Stimulated activated CD8-positive, alpha-beta memory T cell treated with anti-CD3 and anti-CD28 coated beads, Interleukin-7, amount 100 ng/mL, for 4 hours (primary cell): ENCODE results near the gene SUCNR1.
"Not testable (repeated sequence)": the region's sequence is repeated elsewhere in the genome, so short reads cannot be mapped to it uniquely, and the experiment has no call there.

Experiments used
- DNase-seq, 2 donors: peaks; one replicate each; pipeline ENCODE4 v3.0.0-alpha.2; 2020; ENCODE audit warnings: low read depth in 2 of 2

The SUCNR1 gene, protein sequence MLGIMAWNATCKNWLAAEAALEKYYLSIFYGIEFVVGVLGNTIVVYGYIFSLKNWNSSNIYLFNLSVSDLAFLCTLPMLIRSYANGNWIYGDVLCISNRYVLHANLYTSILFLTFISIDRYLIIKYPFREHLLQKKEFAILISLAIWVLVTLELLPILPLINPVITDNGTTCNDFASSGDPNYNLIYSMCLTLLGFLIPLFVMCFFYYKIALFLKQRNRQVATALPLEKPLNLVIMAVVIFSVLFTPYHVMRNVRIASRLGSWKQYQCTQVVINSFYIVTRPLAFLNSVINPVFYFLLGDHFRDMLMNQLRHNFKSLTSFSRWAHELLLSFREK

DNA sequence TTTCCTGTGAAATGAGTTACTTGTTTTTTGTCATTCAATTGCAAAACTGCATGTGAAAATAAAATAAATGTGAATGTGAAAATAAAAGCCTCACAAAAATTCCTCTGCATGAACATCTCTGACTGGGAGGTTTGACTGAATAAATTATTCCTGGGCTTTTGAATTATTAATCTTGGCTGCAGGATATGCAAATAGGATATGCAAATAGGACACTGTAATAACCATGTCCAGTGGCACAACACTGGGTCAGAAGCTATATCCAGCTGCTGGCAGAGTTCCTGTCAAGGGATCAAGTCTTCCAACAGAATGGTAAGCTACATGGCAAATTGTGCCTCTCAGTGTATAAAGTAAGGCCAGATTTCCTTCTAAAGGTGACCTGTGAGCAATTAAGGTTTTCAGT lies at the start of gene SUCNR1:
SUCNR1 (plus strand) TSS at position 246 of the 400 bp plus-strand sequence. CDS start 6,250 bp downstream, outside the sequence.
- no peak for DNase-seq

DNA sequence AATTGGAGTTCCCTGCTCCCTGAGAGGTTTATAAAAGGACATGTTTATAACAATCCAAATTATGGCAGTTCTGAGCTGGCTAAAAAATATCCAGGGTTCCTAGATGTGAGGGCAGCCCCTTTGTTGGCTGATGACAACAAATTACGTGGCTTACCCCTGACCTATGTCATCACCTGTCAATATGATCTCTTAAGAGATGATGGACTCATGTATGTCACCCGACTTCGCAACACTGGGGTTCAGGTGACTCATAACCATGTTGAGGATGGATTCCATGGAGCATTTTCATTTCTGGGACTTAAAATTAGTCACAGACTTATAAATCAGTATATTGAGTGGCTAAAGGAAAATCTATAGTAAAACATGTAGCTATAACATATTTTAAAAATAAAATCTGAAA lies 45.6 kb upstream of the SUCNR1 start:
- DNase-seq: no peak

DNA sequence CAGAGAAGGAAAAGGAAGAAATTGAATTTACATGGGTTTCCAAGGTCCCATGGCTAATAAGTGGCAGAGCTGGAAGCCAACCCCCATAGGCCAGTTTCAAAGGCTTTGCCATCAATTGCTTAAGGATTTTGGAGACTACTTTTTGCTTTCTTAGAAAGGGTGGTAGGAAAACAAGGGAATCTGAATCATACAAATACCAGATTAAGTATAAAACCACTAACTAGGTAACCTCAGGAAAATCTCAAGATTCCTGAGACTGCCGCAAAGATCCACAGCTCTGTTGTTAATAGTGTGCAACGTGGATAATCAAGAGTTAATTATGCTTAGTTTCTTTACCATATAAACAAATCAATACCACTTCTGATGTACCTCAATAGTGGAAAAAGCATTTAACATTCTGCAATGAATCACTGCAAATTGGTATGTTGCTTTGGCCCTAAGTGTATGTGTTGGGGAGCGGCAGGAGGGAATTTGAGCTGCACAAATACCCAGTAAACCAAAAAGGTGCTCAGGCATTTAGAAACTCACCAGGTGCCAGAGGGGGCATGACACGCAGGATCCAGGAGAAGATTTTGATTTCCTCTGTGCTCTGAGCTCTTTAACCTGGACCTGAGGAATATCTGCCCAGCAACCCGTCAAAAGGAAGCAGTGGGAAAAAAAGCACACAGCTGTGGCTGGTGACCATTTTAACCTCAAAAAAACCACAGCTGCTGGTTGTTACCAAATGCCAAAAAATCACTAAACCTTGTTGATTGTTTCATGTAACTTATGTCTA lies 37.5 kb upstream of the SUCNR1 start:
- DNase-seq: no peak

DNA sequence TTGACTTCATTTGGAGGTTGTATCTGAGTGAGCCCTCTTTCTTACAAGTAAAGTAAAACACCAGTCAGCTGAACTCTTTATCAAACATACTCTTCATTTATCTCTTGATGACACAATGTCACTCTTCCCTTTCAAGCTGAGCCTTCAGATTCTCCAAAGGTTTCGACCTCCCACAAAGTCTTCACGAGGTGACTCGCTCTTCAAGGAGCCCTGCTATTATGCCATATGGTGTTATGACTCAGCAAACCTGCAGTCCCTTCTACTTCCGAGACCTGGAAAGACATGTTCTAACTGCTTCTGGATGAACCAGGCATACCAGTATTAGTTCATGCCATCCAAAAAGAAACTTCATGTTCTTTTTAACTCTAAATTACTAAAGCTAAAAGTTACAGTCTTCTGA lies 36.4 kb upstream of the SUCNR1 start:
- DNase-seq: no peak

DNA sequence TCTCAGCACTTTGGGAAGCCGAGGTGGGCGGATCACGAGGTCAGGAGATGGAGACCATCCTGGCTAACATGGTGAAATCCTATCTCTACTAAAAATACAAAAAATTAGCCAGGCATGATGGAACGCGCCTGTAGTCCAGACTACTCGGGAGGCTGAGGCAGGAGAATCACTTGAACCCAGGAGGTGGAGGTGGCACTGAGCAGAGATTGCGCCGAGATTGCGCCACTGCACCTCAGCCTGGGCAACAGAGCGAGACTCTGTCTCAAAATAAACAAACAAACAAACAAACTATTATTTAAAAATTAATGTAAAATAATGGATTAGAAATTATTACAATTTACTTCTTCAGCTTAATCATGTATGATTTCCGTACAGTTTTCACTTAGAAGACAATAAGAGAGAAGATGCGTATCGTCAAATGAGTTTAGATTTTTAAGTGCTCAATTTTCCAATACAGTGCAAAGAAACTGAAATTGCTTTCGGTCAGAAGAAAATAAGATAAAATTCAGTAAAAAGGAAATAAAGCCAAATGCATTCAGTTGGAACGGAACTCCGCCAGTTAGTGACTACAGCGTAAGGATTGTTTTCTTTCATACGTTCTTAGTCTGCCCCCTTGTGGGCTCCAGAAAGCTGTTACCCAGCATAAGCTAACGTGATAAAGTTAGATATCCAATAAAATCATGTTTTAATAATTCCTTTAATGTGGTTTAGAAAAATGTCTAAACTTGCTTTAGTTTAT lies 34.7 kb upstream of the SUCNR1 start:
- DNase-seq: peak in 1 of 2 donors; percentile 1

DNA sequence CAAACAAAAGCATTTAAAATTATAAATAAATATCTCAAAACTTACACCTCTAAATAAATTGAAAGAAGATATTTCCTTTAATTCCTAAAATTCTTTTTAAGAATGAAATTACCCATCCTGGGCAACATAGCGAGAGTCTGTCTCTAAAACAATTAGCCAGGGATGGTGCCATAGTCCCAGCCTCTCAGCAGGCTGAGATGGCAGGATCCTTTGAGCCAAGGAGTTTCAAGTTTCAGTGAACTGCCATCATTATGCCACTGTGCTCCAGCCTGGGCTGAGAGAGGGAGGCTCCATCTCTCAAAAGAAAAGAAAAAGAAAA lies 34.2 kb upstream of the SUCNR1 start:
- no peak for DNase-seq

DNA sequence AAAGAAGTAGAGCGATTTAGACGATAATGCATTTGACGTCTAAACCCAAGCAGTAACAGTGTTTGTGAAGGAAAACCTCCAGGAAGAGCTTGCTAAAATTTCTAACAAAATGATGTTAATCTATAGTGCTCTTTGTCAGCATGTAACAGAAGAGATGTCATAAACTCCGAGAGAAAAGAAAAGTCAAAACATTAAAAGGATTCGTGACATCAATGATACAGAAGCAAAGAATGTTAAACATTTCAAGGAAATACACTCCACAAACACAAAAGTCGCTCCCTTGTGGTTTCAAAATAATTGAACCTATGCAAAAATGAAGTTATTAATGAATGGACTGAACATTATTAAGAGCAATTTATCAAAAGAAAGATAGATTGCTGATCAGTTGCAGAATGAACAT lies 31.6 kb upstream of the SUCNR1 start:
- no peak for DNase-seq

DNA sequence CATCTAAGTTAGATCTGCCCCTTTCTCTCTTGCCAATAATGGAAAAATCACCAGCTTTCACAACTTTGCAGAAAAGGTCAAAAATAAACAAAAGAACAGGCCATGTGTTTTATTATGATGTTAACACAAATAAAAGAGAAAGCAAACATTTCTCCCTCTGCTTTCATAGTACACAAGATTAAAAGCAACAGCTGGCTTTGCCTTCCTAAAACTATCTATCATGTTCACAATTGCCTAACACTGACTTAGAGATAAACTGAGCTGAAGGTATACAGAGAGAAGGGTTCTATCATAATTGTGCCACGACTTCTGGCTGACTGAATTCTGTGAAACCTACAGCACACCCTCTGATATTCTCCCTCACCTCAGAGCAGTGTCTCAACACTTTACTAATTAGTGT lies 30.2 kb upstream of the SUCNR1 start:
- DNase-seq: no peak

DNA sequence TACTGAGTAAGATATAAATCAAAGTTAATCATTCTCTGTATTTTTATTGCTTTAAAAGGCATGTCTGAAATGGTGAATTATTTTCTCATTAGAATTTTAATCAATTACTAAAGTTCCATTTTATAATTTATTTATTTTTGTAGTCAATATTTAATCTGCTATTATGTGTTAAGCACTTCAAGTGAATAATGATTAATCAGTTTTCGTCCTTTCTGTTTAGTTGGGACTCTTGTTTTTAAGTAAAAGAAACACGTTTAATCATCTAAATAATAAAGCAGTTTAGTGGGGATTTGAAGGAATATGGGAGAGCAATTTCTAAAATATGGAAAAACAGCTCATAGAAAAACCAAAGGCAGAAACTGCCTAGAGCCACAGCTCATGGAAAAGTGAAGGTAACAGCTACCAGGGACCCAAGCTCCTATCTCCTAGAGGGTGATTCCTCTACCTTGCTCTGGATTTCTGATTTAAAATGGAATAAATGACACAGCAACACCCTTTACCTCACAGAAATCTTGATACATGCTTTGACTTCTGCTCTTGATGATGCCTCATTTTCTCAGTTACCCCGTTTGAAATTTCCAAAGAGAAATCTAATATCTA lies 28.0 kb upstream of the SUCNR1 start:
- no peak for DNase-seq

DNA sequence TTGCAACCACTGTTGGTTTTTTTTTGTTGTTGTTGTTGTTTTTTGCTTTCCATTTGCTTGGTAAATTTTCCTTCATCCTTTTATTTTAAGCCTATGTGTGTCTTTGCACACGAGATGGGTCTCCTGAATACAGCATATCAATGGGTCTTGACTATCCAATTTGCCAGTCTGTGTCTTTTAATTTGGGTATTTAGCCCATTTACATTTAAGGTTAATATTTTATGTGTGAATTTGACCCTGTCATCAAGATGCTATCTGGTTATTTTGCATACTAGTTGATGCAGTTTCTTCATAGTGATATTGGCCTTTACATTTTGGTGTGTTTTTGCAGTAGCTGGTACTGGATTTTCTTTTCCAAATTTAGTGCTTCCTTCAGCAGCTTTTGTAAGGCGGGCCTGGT lies 23.4 kb upstream of the SUCNR1 start:
- not testable (repeated sequence) for DNase-seq

DNA sequence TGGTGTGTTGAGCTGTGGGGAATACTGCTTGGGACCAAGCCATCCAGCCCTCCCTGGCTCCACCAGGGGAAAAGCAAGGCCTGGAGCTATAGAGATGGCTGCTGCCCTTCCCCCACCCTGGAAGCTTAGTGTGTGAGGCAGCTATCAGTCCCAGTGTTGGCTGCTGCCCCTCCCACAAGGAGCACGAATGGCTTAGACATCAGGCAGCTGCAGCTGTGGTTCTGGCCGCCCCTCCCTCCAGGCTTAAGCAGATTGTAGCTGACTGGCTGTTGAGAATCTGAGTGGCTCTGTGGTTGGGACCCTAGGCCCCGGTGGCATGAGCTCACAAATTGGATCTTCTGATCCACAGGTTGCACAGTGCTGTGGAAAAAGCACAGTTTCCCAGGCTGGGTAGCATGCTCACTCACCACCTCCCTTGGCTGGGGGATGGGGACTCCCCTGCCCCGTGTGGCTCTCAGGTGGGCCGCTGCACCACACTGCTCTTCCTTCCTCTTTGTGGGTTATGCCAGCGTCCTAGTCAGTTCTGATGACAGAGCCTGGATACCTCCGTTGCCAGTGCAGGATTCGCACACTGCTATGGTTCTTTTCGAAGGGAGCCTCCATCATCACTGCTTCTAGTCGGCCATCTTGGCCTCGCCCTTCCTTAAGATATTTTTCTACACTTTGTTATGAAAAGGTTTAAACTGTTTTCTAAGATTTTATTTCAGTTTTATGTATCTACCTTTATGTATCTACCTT lies 21.2 kb upstream of the SUCNR1 start:
- no peak for DNase-seq

DNA sequence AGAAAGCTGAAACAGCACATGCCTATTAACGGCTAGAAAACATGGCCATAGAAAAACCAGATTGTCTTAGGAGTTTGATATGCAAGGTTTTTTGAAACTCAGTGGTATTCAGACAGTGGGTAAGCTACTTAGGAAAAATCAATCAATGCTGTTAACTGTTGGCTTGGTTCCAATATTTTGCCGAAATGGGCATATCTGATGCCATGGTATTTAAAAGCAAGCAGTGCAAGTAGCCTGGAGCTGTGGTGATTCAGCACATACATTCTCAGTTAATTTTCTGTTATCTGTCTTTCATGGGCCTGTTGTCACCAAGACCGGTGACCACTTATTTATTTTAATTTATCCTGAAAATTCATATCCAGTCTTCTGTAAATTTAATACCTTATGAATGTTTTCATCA lies 17.3 kb upstream of the SUCNR1 start:
- no peak for DNase-seq

DNA sequence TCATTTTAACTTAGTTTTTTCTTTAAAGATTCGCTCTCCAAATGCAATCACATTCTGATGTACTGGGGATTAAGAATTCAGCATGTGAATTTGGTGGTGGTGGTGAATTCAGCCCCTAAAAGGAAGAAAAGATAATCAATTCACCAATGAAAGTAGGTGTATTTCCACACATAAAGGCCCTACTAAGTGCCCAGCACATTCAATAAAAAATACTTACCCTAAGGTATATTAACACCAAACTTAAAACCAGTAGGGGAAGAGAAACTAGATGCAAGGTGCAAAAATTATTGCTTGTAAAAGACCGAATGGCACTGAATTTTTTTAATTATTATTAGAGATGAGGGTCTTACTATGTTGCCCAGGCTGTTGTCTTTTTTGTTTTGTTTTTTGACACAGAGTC lies 16.8 kb upstream of the SUCNR1 start:
- no peak for DNase-seq

DNA sequence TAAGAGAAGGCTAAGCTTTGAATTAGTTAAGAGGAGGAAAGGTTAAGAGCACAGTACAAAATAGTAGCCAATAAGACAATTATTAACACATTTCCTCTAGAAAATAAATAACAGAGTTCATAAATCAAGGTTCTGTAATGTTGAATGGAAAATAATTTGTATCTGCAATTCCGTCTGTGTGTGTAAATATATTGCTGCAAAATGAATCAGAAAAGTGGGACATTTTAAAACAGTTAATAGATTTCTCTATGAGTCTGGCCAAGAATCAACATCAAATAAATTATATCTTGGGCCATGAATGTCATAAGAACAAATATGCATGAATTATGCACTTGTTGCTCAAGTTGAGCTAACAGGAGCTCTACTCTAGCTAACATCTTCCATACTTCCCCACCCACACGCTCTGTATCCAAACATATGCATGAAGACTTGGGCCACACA lies 14.2 kb upstream of the SUCNR1 start:
- DNase-seq: no peak

DNA sequence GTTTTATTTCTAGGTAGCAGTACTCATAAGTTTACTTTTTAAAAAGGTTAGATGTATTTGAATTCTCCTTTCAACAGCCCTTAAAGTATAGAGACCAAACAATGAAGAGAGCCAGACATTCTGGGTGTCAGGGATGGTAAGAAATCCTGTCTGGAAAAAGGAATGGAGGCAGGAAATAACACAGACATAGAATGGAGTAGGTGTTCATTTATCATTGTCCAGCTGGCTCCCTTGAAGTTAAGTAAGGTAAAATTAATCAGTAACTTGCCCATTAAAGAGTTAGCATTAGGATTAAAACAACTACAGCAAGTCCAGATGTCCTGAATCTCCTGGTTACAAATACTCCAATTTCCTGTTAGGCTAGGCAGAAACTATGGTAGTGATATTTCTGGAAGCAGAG lies 13.5 kb upstream of the SUCNR1 start:
- no peak for DNase-seq

DNA sequence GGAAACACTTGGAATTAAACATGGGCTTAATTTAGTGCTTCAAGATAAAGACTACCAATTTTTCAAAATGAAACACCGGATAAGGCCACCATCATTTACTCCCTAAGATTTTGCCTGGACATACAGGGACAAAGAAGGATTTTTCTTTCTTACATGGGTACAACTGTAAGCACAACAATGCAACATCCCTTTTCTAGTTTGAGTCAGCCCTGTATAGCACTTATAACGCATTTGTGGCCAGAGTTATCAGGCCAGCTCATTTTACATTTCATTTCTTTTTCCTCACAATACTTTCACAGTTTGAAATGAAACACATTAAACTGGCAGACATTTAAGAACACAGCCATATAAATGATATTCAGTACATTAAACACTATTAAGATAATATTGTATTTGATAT lies 9.8 kb upstream of the SUCNR1 start:
- DNase-seq: no peak

DNA sequence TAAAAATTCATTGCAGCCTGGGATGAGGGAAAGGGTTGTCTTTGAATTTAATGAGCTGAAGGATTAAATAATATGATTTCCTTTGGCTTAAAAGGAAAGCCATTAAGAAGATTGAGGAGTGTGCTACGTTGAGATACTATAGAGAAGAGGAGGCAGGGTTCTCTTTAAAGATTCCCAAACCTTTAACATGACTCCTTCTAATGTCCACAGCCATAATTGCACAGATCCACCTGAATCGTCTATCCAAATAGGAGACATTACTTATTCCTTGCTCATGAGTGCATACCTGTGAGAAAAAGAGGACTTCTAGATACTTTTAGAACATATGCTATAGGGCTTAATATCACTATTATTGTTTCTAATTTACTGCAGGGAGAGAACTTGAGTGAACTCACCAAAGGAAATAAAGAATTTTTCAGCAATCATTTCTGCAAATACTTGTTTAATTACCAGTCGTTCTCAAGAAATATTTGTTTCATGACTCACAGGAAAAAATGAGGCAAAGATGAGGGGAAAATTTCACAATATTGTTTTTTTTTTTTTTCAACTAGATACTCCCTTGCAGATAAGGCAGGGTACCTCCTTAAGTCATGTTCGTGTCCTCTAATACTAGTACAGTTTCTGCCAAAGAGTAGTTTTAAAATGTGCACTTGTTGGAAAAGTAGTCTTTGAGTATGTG lies 8.9 kb upstream of the SUCNR1 start:
- no peak for DNase-seq

DNA sequence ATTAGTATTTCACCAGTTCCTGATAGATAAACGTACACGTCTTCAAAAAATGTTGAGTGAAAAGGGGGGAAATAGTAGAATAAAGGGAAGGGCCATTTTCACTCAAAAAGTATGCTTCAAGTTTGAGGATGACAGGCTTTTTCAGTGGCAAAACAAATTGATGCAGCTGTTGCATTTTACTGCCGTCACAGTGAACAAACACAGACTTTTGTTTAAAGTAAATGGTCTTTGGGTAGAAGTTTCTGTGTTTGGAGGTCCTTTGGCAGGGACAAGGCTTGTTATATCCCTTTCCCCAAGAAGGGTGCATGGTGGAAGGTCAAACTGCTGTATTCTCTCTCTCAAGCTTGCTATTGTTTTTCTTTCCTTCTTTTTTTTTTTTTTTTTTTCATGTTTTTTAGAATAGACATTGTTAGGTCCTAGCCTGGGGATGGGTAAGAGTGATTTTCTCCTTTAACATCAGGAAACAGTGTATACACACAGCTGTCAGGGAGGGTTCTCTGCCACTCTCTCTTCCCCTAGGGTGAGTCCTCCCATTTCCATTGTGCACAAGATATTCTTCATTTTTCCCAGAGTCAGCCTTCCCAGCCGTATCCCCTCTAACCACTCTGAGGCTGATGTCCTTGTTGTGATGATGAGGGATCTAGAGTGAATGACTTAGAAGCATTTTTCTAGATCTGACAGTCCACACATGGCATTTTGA lies 6.6 kb upstream of the SUCNR1 start:
- DNase-seq: no peak

DNA sequence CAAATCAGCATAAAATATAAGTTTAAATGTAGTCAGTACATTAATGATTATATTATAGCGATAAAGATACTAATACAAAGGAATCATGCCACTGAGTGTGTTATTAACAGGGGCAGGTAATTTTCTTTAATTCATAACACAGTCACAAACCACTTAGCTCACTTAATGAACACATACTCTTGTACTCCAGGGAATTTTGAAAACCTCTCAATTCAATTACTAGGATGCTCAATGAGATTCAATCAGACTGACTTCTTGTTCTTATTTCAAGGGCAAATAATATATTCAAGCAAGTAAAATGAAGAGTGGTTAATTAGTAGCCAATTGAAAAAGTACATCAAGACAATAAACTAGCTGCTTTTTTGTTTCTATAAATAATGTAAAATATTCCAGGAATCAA lies 5.8 kb upstream of the SUCNR1 start:
- no peak for DNase-seq

DNA sequence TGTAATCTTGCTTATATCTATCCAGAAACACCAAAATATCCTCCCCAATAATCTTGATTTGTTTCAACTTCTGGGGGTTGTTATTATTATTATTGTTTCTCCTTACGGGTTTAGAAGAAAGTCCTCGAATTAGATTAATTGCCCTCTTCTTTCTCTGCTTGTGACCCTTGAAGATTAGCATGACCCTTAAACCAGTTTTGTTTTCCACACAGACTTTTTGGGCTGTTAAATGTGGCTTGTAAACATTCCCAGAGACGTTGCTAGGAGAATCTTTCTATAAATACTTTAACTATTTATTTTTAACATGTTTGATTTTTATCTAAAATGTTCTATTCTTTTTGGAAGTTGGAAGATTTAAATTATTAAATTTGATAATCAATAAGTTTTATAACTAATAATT lies 4.3 kb upstream of the SUCNR1 start:
- no peak for DNase-seq
